Smooth muscle cell (in vitro differentiated cells): ENCODE results near the gene VSTM2L. TPM values are rescaled to one million over a fixed set of nuclear protein-coding genes. Genes with fewer than 3 reads are reported as not detected.

Experiments used
- DNase-seq: peaks from one replicate; lab custom pipeline; 2025; ENCODE audit not compliant: unreplicated experiment; lab: John Stamatoyannopoulos, UW
- H2AFZ ChIP-seq: fragments of 200-600 bp; sonication (generic); 2 replicates; pipeline ENCODE4 v1.6.0; 2016; ENCODE audit warnings: antibody characterized with exemption, low read depth, mild to moderate bottlenecking
- H3F3A ChIP-seq: fragments of 200-600 bp; sonication (generic); 2 replicates; pipeline ENCODE4 v1.6.0; 2017; ENCODE audit warnings: antibody characterized with exemption, low read depth
- H3K27ac ChIP-seq: fragments of 200-600 bp; sonication (generic); 2 replicates; pipeline ENCODE4 v1.5.1; 2016; ENCODE audit warnings: low read depth, mild to moderate bottlenecking
- H3K27me3 ChIP-seq: fragments of 200-600 bp; sonication (generic); 2 replicates; pipeline ENCODE4 v1.6.1; 2016; ENCODE audit warnings: low read depth, mild to moderate bottlenecking
- H3K36me3 ChIP-seq: fragments of 200-600 bp; sonication (generic); 2 replicates; pipeline ENCODE4 v1.5.1; 2016; ENCODE audit warnings: low read depth
- H3K4me1 ChIP-seq: fragments of 200-600 bp; sonication (generic); 2 replicates; pipeline ENCODE4 v1.5.1; 2016; ENCODE audit warnings: low read depth
- H3K4me2 ChIP-seq: fragments of 200-600 bp; sonication (generic); 2 replicates; pipeline ENCODE4 v1.6.0; 2016; ENCODE audit warnings: mild to moderate bottlenecking
- H3K4me3 ChIP-seq: fragments of 200-600 bp; sonication (generic); 2 replicates; pipeline ENCODE4 v1.5.1; 2016; ENCODE audit warnings: mild to moderate bottlenecking
- H3K79me2 ChIP-seq: fragments of 200-600 bp; sonication (generic); 2 replicates; pipeline ENCODE4 v1.6.0; 2016; ENCODE audit warnings: low read depth, mild to moderate bottlenecking
- H3K9ac ChIP-seq: fragments of 200-600 bp; sonication (generic); 2 replicates; pipeline ENCODE4 v1.6.0; 2016; ENCODE audit warnings: low read depth
- H3K9me3 ChIP-seq: fragments of 200-600 bp; sonication (generic); replicated peaks from 2 replicates; pipeline ENCODE4 v1.5.1; 2016; ENCODE audit warnings: low read depth
- H4K20me1 ChIP-seq: fragments of 200-600 bp; sonication (generic); 2 replicates; pipeline ENCODE4 v1.6.0; 2016; ENCODE audit warnings: low read depth
- CTCF ChIP-seq: fragments of 200-600 bp; sonication (generic); IDR thresholded peaks from 2 replicates; pipeline ENCODE4 v1.5.1; 2017; ENCODE audit warnings: borderline replicate concordance, mild to moderate bottlenecking, antibody characterized with exemption; ENCODE audit not compliant: insufficient read depth, poor library complexity, severe bottlenecking
- WGBS: methylation state at CpG from one replicate; pipeline ENCODE4 v1.1.7; 2016; ENCODE audit warnings: low lambda C conversion rate; 5-methylcytosine and 5-hydroxymethylcytosine counted together
- polyA plus RNA-seq: library from polyadenylated mRNA; unstranded; fragments of >200 nt; fragmentation: Nextera tagmentation; extraction: Ambion mirVana; gene quantifications from 2 replicates; pipeline ENCODE4 v1.2.1, GENCODE V29; 2016
- total RNA-seq: library from RNA; depleted of rRNA; stranded (reverse); fragments of >200 nt; gene quantifications from 2 replicates; pipeline ENCODE4 v1.2.3, GENCODE V29; 2014

Gene VSTM2L
- total and polyA plus RNA-seq, 2 experiments from 2014 or later, result 0.56 to 1.9 TPM

GRCh38 chr20:37927410-37928095 lies 24.6 kb downstream of the VSTM2L start:
- no peaks in the 10 kb centered on the region for H3K79me2 ChIP-seq
- H3K4me1 ChIP-seq, result no peaks in the 10 kb centered on the region
- H3K27me3 ChIP-seq, result no peaks in the 10 kb centered on the region
- no peaks in the 10 kb centered on the region for H3K36me3 ChIP-seq
- no peak overlapping the region for H3K4me2 ChIP-seq
- no peaks in the 10 kb centered on the region for H4K20me1 ChIP-seq
- no peak overlapping the region for H3K27ac ChIP-seq
- no peaks in the 10 kb centered on the region for H3K9me3 ChIP-seq
- H2AFZ ChIP-seq, result no peak overlapping the region
- no peak for TF ChIP-seq CTCF
- H3K4me3 ChIP-seq, result no peak overlapping the region
- WGBS, result 78% methylated on average over 12 of the region's 18 CpGs
- H3K9ac ChIP-seq, result no peak overlapping the region
- no peak for DNase-seq
- no peaks in the 10 kb centered on the region for H3F3A ChIP-seq

GRCh38 chr20:37928996-37929682 lies 26.2 kb downstream of the VSTM2L start:
- no peak overlapping the region for H3K9ac ChIP-seq
- no peaks in the 10 kb centered on the region for H4K20me1 ChIP-seq
- no peaks in the 10 kb centered on the region for H3K79me2 ChIP-seq
- no peaks in the 10 kb centered on the region for H3K27me3 ChIP-seq
- H3K36me3 ChIP-seq, result no peaks in the 10 kb centered on the region
- H3F3A ChIP-seq, result no peaks in the 10 kb centered on the region
- whole genome bisulfite sequencing, result 72% methylated on average over 8 of the region's 8 CpGs
- H3K27ac ChIP-seq, result no peak overlapping the region
- H3K9me3 ChIP-seq, result no peaks in the 10 kb centered on the region
- H3K4me2 ChIP-seq, result no peak overlapping the region
- no peak overlapping the region for H3K4me3 ChIP-seq
- TF ChIP-seq CTCF, result no peak
- H2AFZ ChIP-seq, result no peak overlapping the region
- H3K4me1 ChIP-seq, result no peaks in the 10 kb centered on the region
- DNase-seq, result no peak

- H3K4me3 ChIP-seq, result no peak overlapping the region
- no peaks in the 10 kb centered on the region for H3K36me3 ChIP-seq
- H3F3A ChIP-seq, result no peaks in the 10 kb centered on the region
- no peaks in the 10 kb centered on the region for H3K9me3 ChIP-seq
- no peak overlapping the region for H3K27ac ChIP-seq
- no peak overlapping the region for H3K9ac ChIP-seq
- no peak for TF ChIP-seq CTCF
- no peak for DNase-seq
- H2AFZ ChIP-seq, result no peak overlapping the region
- H3K4me2 ChIP-seq, result no peak overlapping the region
- H4K20me1 ChIP-seq, result no peaks in the 10 kb centered on the region
- no peaks in the 10 kb centered on the region for H3K4me1 ChIP-seq
- H3K27me3 ChIP-seq, result no peaks in the 10 kb centered on the region
- 88% methylated on average over 4 of the region's 4 CpGs for WGBS
- H3K79me2 ChIP-seq, result no peaks in the 10 kb centered on the region
These were observed 26.7 kb downstream of the VSTM2L start for GRCh38 chr20:37929683-37930014.
